Cardiac muscle cell (in vitro differentiated cells and primary cell): ENCODE results near the gene RFTN1. TPM values are rescaled to one million over a fixed set of nuclear protein-coding genes. Genes with fewer than 3 reads are reported as not detected.

Experiments
- DNase-seq, 2 donors: peaks; one replicate each; pipeline versions ENCODE4 v3.0.0 to v3.0.0-alpha.2; 2010 to 2017; ENCODE audit warnings: low read depth in 1 of 2, low spot score in 1 of 2
- H3K27ac ChIP-seq: fragments of 200-600 bp; sonication (generic); 2 replicates; pipeline ENCODE4 v1.5.1; 2016
- H3K27me3 ChIP-seq: fragments of 200-600 bp; sonication (generic); 2 replicates; pipeline ENCODE4 v1.6.0; 2016; ENCODE audit warnings: control low read depth
- H3K36me3 ChIP-seq: fragments of 200-600 bp; sonication (generic); 2 replicates; pipeline ENCODE4 v1.5.1; 2016; ENCODE audit warnings: control low read depth
- H3K4me1 ChIP-seq: fragments of 200-600 bp; sonication (generic); 2 replicates; pipeline ENCODE4 v1.8.1; 2017; ENCODE audit warnings: low read depth, mild to moderate bottlenecking, mixed run types
- H3K4me3 ChIP-seq: fragments of 200-600 bp; sonication (generic); 2 replicates; pipeline ENCODE4 v1.5.1; 2016; ENCODE audit warnings: mild to moderate bottlenecking
- H3K9me3 ChIP-seq: fragments of 200-600 bp; sonication (generic); 2 replicates; pipeline ENCODE4 v1.5.1; 2017; ENCODE audit warnings: low read depth, mild to moderate bottlenecking, control low read depth
- CTCF ChIP-seq: IDR thresholded peaks from 2 replicates; pipeline ENCODE4 v1.5.1; 2012; ENCODE audit warnings: low read depth, mild to moderate bottlenecking, low read length
- polyA plus RNA-seq: library from polyadenylated mRNA; unstranded; fragments of >200 nt; fragmentation: Nextera tagmentation; extraction: Ambion mirVana; gene quantifications from 2 replicates; pipeline ENCODE4 v1.2.1, GENCODE V29; 2016
- total RNA-seq: library from RNA; depleted of rRNA; stranded (reverse); fragments of >200 nt; gene quantifications from 2 replicates; pipeline ENCODE4 v1.2.3, GENCODE V29; 2016

The RFTN1 gene
- total and polyA plus RNA-seq, 2 experiments from 2014 or later: 30.6 to 42.4 TPM

- no peaks in the 10 kb centered on the region for H3K9me3 ChIP-seq
- no peak overlapping the region for H3K4me3 ChIP-seq
- H3K27ac ChIP-seq: peak overlapping the region; percentile 17
- no peaks in the 10 kb centered on the region for H3K36me3 ChIP-seq
- TF ChIP-seq CTCF: no peak
- H3K27me3 ChIP-seq: no peaks in the 10 kb centered on the region
- peak in 1 of 2 donors; percentile 67 for DNase-seq
- peaks cover 52% of the 10 kb centered on the region for H3K4me1 ChIP-seq
These were observed 117.3 kb downstream of the RFTN1 start for GRCh38 chr3:16396202-16396601.

GRCh38 chr3:16395212-16395611 is 118.3 kb downstream of the RFTN1 start:
- Histone ChIP-seq H3K4me3 (no peak overlapping the region), H3K36me3 (no peaks in the 10 kb centered on the region), H3K9me3 (no peaks in the 10 kb centered on the region), H3K27ac (no peak overlapping the region), H3K27me3 (no peaks in the 10 kb centered on the region), H3K4me1 (peaks cover 43% of the 10 kb centered on the region)
- no peak for TF ChIP-seq CTCF
- DNase-seq: no peak

- TF ChIP-seq CTCF: no peak
- DNase-seq: no peak
- no peaks in the 10 kb centered on the region for H3K36me3 ChIP-seq
These were observed 118.9 kb downstream of the RFTN1 start for GRCh38 chr3:16394639-16395038.

GRCh38 chr3:16392717-16393116 is 120.8 kb downstream of the RFTN1 start:
- Histone ChIP-seq H3K27me3 (no peaks in the 10 kb centered on the region), H3K9me3 (no peaks in the 10 kb centered on the region), H3K27ac (peak overlapping the region; percentile 49), H3K4me1 (peaks cover 30% of the 10 kb centered on the region), H3K4me3 (no peak overlapping the region), H3K36me3 (no peaks in the 10 kb centered on the region)
- DNase-seq: peak in 1 of 2 donors; percentile 39
- TF ChIP-seq CTCF: no peak

More at GRCh38 chr3:16394639-16395038, 118.9 kb downstream of the RFTN1 start:
- no peaks in the 10 kb centered on the region for H3K27me3 ChIP-seq
- H3K4me1 ChIP-seq: peaks cover 37% of the 10 kb centered on the region
- no peaks in the 10 kb centered on the region for H3K9me3 ChIP-seq
- H3K4me3 ChIP-seq: no peak overlapping the region
- no peak overlapping the region for H3K27ac ChIP-seq

- TF ChIP-seq CTCF: no peak
- H3K27me3 ChIP-seq: no peaks in the 10 kb centered on the region
- H3K4me1 ChIP-seq: peaks cover 30% of the 10 kb centered on the region
- no peaks in the 10 kb centered on the region for H3K9me3 ChIP-seq
- H3K27ac ChIP-seq: no peak overlapping the region
- H3K36me3 ChIP-seq: no peaks in the 10 kb centered on the region
- no peak overlapping the region for H3K4me3 ChIP-seq
- no peak for DNase-seq
These were observed 121.4 kb downstream of the RFTN1 start for GRCh38 chr3:16392065-16392464.

- H3K27me3 ChIP-seq: no peaks in the 10 kb centered on the region
- DNase-seq: no peak
- no peaks in the 10 kb centered on the region for H3K9me3 ChIP-seq
- H3K4me1 ChIP-seq: peaks cover 20% of the 10 kb centered on the region
- H3K36me3 ChIP-seq: no peaks in the 10 kb centered on the region
- no peak for TF ChIP-seq CTCF
- no peak overlapping the region for H3K4me3 ChIP-seq
- H3K27ac ChIP-seq: no peak overlapping the region
These were observed 122.9 kb downstream of the RFTN1 start for GRCh38 chr3:16390581-16390980.
